Stimulated activated CD4-positive, alpha-beta T cell treated with anti-CD3 and anti-CD28 coated beads, Interleukin-12 subunit alpha, Interleukin-12 subunit beta, amount 100 ng/mL, for 24 hours (primary cell): ENCODE data around the gene GMPR.

Source experiments
- DNase-seq, 2 experiments: peaks; one replicate each; pipeline ENCODE4 v3.0.0-alpha.2; 2020; ENCODE audit warnings: low read depth in 2 of 2

GMPR gene

DNA sequence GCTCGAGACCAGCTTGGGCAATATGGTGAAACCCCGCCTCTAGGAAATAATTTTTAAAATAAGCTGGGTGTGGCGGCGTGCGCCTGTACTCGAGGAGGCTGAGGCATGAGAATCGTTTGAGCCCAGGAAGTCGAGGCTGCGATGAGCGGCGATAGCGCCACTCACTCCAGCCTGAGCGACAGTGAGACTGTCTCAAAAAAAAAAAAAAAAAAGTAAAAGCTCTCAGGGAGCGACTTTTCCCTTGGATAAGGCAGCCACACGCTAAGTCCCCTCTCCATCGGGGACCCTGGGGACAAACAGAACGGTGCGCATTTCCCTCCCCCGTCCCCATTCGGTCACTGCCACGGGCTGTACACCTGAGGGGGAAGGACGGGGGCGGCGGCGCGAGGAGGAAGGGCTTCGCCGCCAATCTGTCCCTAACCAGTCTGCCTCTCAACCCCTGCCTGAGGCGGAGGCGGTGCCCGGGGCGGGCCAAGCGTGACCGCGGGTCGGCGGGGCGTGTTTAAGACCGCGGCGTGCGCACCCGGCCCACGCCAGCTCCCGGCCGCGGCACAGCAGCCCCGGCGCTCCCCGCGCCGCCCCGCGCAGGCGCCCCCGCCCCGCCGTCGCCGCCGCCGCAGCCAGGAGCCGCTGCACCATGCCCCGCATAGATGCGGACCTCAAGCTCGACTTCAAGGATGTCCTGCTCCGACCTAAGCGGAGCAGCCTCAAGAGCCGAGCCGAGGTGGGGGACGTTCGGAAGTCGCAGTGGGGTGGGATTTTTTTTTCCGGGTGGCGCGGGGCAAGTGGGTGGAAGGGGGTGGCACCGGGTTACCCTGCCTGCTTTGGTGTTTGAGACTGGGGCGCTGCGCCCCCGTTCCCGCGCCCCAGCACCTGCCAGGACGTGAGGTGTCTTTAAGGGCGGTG, at the start of gene GMPR:
GMPR (plus strand) TSS at position 531 of the 906 bp plus-strand sequence; CDS start at position 638, 107 bp downstream.
- peak; percentile 40 to 67 for DNase-seq

DNA sequence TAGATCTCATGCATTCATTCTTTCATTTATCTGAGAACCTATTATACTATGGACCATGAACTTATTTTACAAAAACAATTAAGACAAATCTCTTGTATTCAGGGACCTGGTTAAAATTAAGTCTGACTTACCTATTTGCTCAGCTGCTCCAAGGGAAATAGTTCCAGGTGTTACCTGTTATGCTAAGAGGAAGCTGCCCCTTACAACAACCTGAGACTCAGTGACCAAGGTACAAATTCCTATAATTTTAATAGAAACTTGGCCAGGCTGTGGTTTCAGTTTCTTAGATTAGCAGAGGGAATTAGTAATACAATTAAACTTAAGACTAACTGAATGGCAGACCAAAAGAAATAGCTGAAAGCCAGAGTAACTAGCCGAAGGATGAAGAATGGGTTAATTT, 48.2 kb upstream of the GMPR start:
- DNase-seq: no peak

DNA sequence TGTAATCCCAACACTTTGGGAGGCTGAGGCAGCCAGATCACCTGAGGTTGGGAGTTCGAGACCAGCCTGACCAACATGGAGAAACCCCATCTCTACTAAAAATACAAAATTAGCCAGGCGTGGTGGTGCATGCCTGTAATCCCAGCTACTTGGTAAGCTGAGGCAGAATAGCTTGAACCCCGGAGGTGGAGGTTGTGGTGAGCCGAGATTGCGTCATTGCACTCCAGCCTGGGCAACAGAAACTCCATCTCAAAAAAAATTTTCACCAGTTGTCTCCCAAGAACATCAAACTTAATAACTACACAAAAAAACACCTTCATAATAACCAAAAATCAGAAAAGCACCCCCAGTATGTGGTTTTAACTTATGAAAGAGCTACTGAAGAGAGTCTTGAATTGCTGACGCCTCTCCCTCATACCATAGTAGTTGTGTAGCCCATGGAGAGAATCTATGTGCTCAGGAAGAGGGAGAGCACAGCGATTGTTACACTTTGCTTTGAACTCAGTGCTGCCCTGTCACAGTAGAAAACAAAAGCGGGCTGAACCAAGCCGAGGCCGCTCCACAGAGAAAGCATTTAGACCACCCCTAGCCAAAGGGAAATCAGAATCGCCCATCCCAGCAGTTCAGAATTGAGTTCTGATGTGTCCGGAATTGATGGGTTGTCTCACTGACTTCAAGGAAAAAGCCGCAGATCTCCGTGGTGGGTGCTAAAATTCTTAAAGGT, 42.0 kb upstream of the GMPR start:
- no peak for DNase-seq

DNA sequence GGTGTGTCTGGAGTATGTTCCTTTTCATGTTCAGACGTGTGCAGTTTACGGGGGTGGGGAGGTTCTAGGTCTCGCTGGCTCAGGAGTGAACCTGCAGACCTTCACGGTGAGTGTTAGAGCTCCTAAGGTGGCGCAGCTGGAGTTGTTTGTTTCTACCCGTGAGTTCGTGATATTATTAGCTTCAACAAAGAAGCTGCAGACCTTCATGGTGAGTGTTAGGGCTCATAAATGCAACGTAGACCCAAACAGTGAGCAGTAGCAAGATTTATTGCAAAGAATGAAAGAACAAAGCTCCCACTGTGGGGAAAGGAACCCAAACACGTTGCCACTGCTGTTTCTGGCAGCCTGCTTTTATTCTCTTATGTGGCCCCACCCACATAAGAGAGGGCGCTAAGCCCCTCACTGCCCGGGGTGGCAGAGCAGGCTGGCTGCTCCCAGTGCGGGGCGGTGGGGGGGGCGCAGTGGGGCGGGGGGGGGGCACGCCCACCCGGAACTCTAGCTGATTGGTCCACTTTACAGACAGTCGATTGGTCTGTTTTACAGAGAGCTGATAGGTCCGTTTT, 41.3 kb upstream of the GMPR start:
- no peak for DNase-seq

DNA sequence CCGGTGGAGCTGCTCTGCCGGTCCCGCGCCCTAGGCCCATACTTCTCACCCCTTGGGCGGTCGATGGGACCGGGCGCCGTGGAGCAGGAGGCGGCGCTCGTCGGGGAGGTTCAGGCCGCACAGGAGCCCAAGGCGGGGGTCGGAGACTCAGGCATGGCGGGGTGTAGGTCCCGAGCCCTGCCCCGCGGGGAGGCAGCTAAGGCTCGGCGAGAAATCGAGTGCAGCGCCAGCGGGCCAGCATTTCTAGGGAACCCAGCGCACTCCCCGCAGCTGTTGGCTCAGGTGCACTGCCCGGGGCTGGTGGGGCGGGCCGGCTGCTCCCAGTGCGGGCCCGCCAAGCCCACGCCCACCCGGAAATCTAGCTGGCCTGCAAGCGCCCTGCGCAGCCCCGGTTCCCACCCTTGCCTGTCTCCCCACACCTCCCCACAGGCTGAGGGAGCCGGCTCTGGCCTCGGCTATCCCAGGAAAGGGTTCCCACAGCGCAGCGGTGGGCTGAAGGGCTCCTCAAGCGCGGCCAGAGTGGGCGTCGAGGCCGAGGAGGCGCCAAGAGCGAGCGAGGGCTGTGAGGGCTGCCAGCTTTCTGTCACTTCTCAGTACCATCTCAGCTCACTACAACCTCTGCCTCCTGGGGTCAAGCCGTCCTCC, 40.2 kb upstream of the GMPR start:
- no peak for DNase-seq

DNA sequence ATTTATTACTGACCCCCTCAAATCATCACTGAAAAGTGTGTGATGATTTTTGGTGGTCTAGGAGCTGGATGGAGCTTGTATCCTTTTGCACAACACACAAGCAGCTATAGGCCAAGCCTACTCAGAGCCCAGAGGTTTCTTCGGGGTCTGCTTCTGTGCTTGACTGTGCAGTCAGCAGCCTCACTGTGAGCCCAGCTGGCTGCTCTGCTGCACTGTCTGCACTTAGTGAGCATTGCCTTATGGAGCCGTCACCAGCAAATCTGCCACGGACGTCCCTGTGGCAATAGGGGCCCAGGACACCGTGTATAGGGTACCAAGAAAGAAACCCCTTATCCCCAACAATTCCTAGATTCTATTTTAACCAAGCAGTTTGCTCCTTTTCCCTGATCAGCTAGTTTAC, 38.6 kb upstream of the GMPR start:
- DNase-seq: no peak

DNA sequence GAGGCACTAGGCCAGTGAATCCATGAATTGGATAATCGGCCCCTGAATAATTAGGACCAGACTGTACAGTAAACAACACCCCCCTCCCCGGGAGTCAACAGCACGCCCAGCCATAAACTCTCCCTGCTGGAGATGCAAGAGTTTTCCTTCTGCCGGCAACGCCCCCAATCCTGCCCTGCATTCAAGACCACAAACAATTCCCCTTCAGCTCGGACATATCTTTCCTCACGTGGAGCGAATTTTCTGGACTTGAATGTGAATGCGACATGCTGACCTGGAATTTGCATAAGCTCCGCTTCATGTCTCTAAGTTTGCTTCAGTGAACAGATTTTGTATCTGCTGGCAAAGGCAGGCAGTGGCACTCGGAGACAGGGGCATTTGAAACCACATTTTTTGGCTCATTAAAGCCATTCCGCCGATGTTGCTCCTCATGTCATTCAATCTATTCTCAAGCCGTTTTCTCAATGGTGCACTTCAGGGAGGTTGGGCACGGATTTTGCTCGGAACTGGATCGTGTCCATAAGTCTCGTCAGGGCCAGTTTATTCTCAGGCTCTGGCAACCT, 38.0 kb upstream of the GMPR start:
- DNase-seq: no peak

DNA sequence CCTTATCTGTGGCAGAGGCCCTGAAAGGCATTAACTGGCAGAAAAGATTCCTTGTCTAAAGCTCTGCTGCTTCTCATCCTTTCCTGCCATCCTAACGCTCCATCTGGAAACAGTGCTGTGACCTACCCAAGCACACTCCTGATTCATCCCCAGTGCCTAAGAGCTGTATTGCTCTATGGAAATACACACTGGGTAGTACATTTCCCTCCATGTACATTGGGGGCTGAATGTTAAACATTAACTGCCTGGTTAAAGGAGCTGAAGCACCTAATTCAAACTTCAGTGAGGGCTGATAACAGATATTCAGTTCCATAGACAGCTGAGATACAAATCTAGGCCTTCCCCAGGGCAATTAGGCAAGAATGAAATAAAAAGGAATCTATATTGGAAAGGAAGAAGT, 36.7 kb upstream of the GMPR start:
- no peak for DNase-seq

DNA sequence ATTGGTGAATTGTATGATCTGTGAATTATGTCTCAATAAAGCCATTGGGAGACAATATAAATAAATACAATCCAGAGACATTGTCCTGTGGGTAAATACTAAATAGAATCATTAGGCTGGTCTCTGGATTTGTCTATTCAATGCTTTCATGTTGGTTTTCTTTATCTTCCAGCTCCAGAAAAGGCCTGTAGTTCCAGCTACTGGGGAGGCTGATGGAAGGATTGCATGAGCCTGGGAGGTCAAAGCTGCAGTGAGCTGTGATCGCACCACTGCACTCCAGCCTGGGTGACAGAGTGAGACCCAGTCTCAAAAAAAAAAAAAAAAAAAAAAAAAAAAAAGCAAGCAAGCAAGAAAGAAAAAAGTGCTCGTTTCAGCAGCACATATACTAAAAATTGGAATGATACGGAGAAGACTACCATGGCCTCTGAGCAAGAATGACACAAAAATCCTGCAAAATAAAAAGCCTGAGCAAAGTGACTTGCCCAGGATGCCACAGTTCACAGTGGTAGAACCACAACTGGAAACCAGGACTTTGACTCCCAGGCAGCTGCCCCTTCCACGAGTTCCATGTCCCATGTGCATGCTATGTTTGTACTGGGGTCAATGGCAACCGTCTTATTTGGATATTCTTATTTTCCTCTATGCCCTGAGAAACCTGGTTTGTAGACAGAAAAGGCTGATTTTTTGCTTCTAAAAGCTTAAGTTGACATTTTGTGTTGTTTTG, 33.6 kb upstream of the GMPR start:
- DNase-seq: no peak

DNA sequence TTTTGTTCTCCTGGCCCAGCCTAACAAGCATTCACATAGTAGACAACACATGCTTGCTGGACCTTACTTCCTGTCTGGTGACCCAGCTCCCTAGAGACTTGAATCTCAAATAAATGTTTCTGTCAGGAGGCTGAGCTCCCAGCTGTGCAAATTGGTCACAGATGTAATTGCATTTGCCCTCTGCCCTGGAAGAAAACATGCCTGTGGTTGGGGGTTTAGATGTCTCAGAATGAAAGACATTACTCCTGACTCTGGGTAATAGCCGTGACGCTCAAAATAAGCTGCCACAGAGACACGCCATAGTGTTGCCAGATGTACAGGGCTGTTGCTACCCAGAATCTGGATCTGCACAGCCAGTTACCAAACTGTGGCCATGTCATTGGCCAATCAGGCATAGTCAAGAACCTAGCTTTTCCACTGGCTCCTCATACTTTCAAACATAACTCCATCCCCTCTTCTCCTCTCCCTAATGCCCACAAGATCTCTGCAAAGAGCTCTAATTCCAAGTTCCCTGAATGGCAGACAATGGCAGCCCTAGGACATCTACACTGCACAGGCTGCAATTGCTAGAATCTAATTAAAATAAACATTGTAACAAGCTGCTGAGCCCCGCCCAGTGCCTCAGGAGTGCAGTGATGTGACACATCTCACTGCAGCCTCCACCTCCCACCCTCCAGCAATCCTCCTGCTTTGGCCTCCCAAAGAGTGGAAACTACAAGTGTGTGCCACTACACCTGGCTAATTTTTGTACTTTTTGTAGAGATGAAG, 32.8 kb upstream of the GMPR start:
- DNase-seq: no peak

DNA sequence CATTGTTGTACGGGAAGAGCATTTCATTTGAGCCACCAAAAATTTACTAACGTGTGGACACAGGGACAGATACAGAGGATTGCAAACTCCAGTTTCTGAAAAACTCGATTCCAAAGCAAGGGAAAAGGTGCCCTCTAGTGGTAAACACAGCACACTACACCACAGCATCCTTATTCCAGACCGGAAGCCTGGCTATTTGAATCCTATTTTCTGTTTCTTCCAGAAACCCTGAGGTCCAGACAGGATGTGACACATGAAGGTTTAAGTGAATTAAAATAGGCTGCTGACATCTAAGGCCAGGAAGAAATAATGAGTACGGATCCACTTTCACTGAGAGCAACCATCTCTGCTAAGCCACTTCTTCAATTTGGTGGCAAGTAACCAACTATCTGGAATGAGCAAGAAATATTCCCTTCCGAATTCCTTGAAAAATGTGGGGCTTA, 31.8 kb upstream of the GMPR start:
- DNase-seq: peak in 1 of 2 experiments; percentile 17

DNA sequence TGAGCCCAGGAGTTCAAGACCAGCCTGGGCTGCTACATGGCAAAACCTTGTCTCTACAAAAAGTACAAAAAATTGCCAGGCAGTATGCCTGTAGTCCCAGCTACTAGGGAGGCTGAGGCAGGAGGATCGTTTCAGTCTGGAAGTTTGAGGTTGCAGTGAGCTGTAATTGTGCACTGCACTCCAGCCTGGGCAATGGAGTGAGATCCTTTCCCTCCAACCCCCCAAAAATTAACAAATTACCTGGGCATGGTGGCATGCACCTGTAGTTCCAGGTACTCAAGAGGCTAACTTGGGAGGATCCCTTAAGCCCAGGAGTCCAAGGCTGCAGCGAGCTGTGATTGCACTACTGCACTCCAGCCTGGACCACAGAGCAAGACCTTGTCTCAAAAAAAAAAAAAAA, 29.4 kb upstream of the GMPR start:
- no peak for DNase-seq

DNA sequence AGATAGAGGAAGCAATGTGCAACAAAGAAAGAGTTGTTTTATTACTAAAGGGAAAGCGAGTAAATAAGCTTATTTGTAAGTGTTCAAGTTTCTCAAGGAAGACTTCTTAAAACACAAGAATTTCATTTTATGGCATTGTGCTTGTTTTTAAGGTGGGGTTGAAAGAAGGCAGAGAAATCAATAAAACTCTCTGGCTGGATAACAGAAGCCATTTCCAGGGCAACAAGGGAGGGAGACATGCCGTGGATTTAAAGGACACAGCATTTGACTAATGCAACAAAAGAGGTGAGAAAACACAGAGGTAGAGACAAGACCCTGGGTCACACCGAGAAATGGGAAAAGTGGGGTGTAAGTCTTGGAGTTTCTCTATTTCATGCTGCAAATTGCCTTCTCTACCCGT, 28.8 kb upstream of the GMPR start:
- DNase-seq: no peak

DNA sequence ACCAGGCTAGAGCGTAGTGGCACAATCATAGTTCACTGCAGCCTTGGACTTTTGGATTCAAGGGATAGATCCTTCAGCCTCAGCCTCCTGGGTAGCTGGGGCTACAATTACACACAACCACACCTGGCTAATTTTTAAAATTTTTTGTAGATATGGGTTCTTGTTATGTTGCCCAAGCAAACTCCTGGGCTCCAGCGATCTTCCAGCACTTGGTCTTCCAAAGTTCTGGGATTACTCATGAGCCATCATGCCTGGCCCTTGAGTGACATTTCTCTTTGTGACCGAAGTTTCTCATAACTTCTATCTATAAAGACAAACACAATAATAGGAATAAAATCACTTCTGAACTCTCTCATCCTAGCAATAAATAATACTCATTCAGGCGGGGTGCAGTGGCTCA, 26.1 kb upstream of the GMPR start:
- no peak for DNase-seq

DNA sequence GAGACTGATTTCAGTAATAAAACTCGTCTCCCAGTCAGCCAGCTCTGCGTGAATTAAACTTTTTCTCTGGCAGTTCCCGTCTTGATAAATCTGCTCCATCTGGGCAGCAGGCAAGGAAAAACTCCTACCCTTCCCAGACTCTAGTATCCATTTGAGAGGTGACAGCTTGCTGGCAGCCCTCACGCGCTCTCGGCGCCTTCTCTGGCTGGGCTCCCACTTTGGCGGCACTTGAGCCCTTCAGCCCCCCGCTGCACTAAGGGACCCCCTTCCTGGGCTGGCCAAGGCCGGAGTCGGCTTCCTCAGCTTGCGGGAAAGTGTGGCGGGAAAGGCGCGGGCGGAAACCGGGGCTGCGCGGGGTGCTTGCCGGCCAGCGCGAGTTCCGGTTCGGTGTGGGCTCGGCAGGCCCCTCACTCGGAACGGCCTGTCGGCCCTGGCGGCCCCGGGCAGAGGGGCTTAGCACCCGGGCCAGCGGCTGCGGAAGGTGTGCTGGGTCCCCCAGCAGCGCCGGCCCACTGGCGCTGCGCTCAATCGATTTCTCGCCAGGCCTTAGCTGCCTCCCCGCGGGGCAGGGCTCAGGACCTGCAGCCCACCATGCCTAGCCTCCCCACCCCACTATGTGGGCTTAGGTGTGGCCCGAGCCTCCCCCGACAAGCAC, 21.8 kb upstream of the GMPR start:
- no peak for DNase-seq

DNA sequence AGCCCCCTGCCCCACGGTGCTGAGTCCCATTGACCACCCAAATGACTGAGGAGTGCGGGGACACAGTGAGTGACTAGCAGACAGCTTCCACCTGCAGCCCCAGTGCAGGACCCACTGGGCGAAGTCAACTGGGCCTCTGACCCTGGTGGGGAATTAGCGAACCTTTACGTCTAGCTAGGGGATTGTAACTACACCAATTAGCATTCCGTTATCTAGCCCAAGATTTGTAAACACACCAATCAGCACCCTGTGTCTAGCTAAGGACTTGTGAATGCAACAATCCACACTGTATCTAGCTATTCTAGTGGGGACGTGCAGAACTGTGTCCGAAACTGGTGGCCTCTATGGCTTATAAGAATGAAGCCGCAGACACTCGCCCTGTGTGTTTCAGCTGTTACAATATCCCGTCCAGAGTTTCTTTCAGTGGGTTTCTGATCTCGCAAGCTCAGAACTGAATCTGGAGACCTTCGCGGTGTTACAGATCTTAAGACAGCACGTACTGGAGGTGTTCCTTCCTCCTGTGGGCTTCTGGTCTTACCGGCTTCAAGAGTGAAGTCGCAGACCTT, 21.1 kb upstream of the GMPR start:
- no peak for DNase-seq

DNA sequence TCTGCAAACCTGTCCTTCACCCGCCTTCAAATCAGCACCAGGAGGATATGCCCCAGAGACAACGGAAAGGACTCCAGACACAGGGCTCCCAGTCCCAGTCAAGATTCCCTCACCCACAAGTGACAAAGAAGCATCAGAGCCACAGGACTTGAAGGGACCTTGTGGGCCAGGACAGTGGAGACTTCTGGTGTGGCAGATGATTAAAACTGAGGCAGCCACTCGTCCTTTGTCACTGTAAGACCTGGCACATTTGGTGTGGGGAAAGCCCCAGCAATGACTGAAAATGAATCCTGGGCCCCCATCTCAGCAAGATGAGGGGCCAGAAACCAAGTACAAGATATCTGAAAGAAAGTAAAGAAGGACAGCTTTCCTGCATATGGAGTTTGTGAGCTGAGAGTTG, 15.6 kb upstream of the GMPR start:
- no peak for DNase-seq

DNA sequence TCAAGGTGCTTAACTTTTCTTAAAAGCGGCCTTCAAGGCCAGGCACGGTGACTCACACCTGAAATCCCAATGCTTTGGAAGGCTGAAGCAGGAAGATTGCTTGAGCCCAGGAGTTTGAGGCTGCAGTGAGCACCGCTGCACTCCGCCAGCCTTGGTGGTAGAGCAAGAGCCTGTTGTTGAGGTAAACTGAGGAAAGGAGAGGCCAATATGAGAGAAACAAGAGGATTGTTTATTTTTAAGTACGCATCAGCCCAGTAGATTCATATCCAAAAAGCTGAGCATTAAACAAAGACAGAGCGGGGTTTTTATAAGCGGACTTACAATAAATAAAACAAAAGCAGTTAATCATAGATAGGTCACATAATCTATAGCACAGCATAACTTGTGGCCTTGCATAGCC, 15.0 kb upstream of the GMPR start:
- no peak for DNase-seq

DNA sequence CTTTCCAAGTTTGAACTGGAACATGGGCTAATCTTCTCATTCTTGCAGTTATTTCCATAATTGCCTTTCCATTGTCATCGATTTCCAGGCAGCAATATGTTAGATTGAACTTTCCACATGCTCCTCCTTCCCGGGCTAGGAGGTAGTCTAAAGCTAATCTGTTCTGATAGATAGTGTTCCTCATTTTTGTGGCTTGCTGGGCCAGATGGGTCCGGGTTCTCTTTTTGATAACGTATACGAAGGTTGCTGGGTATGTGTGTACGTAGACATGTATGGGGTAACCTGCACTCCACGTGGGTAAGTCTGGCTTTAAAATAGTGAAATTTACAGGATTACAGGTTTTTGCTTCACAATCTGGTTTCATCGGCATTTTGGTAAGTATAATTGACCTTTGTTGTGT, 14.0 kb upstream of the GMPR start:
- no peak for DNase-seq
